NCI-H526 (cell line): ENCODE data around the gene MBNL1.
"Not testable (repeated sequence)": the region's sequence is repeated elsewhere in the genome, so short reads cannot be mapped to it uniquely, and the experiment has no call there.

ENCODE experiments used
- DNase-seq, 2 experiments: peaks; one replicate each; lab custom pipeline; 2025; lab: John Stamatoyannopoulos, UW

MBNL1 gene

GRCh38 chr3:152403632-152404066 lies 134.9 kb downstream of the MBNL1 start:
- DNase-seq, result no peak

- DNase-seq, result no peak
Observed at GRCh38 chr3:152404976-152405375, 136.2 kb downstream of the MBNL1 start.

GRCh38 chr3:152405915-152406802 lies 137.4 kb downstream of the MBNL1 start:
- DNase-seq, result peak in 1 of 2 experiments; percentile 14

- no peak for DNase-seq
Observed at GRCh38 chr3:152413240-152413639, 144.5 kb downstream of the MBNL1 start.

- no peak for DNase-seq
Observed at GRCh38 chr3:152416808-152417580, 148.3 kb downstream of the MBNL1 start.

- no peak for DNase-seq
Observed at GRCh38 chr3:152419748-152420147, 151.0 kb downstream of the MBNL1 start.

- DNase-seq, result no peak
Observed at GRCh38 chr3:152421162-152421561, 152.4 kb downstream of the MBNL1 start.

GRCh38 chr3:152426393-152426792 lies 157.7 kb downstream of the MBNL1 start:
- no peak for DNase-seq

- DNase-seq, result no peak
Observed at GRCh38 chr3:152428577-152428976, 159.8 kb downstream of the MBNL1 start.

GRCh38 chr3:152430223-152431002 lies 161.7 kb downstream of the MBNL1 start:
- DNase-seq, result no peak

GRCh38 chr3:152434142-152434541 lies 165.4 kb downstream of the MBNL1 start:
- DNase-seq, result no peak

GRCh38 chr3:152435210-152435609 lies 166.5 kb downstream of the MBNL1 start:
- DNase-seq, result not testable (repeated sequence)

- DNase-seq, result no peak
Observed at GRCh38 chr3:152436707-152437590, 168.2 kb downstream of the MBNL1 start.

- DNase-seq, result no peak
Observed at GRCh38 chr3:152438181-152438580, 169.5 kb downstream of the MBNL1 start.

- DNase-seq, result no peak
Observed at GRCh38 chr3:152438706-152439105, 170.0 kb downstream of the MBNL1 start.

GRCh38 chr3:152440243-152440642 lies 171.5 kb downstream of the MBNL1 start:
- not testable (repeated sequence) for DNase-seq

- DNase-seq, result peak in 1 of 2 experiments; percentile 50
Observed at GRCh38 chr3:152443212-152444023, 174.7 kb downstream of the MBNL1 start.

- DNase-seq, result peak; percentile 73 to 84
Observed at GRCh38 chr3:152444029-152444641, 175.4 kb downstream of the MBNL1 start.

- DNase-seq, result no peak
Observed at GRCh38 chr3:152445212-152445611, 176.5 kb downstream of the MBNL1 start.

GRCh38 chr3:152446495-152446894 lies 177.8 kb downstream of the MBNL1 start:
- DNase-seq, result no peak
